ENCODE results near the gene PRKN.
A peak's percentile ranks its signal among the peaks of the same experiment; 100 is the strongest.

The PRKN gene

DNA sequence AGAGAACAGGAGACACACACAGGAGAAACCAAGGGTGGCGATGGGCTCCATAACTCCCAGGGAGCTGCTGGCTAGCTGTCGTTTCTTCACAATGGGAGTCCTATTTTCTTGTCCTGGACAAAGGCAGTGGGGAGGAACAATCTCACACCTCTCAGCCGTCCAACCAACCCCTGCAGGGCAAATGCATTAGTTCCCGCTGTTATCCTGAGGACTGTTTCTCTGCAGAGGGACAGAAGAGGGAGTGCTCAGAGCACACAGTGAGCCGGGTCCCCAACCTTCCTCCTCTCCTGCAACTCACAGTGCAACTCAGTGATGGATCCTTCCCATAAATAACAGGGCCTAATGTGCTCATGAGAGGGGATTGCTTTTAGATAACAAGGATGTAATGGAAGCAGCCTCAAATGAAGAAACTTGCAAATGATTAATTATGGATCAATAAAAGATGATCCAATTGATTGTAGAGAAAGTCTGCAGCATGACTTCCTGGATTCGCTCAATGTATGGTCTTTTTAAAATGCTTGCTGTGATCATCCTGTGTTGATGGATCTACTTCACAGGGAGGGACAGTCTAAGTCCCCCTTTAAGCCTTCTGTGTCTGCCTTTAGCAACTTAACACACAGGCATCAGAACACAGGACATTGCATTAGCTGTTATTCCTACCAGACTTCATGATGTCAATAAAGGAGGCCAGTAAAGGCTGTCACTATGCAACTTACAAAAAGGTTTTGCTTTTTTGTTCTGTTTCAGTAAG, 1000.3 kb downstream of the PRKN start:
- Histone ChIP-seq H2BK15ac (ENCODE audit: low read depth, poor library complexity, severe bottlenecking) (no peak overlapping the region), H3K36me3 (ENCODE audit: control insufficient read depth in 1 of 2, insufficient read depth in 2 of 2, low read depth in 1 of 2, low read length in 2 of 2) (no peaks in the 10 kb centered on the region)
- 19% methylated on average over 6 of the region's 6 CpGs for WGBS

DNA sequence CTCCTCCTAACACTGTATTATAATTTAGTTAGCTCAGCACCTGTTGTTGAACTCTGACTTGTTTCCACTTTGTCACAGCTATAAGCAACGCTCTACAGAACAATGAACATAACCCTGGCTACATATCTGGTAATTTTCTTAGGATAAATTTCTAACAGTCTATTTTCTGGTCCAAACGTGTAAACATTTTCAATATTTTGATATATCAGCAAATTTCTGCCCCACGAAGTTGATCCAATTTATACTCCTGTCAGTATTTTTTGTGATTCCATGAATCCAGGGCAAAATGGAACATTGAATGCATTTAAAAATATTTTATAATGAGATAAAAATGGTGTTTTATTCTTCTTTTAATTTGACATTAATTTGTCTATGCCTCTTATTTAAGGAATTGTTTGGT, 1005.2 kb downstream of the PRKN start:
- Histone ChIP-seq H3K18ac (ENCODE audit: low read depth in 1 of 2, low read length in 2 of 2) (no peak overlapping the region), H4K8ac (ENCODE audit: low read length) (no peak overlapping the region), H3K9me3 (ENCODE audit: control insufficient read depth, low read length) (no peaks in the 10 kb centered on the region), H4K91ac (ENCODE audit: low read length) (no peak overlapping the region), H3K4me3 (ENCODE audit: insufficient read depth in 1 of 2, low read depth in 1 of 2, low read length in 2 of 2) (no peak overlapping the region), H2BK120ac (ENCODE audit: low read depth, low read length) (no peak overlapping the region), H3K36me3 (ENCODE audit: control insufficient read depth in 1 of 2, insufficient read depth in 2 of 2, low read depth in 1 of 2, low read length in 2 of 2) (no peaks in the 10 kb centered on the region), H2BK12ac (ENCODE audit: low read length in 2 of 2) (no peak overlapping the region), H3K4ac (ENCODE audit: low read depth in 1 of 2, low read length in 2 of 2) (no peak overlapping the region), H3K79me1 (replicated peaks; ENCODE audit: low read length, poor library complexity, severe bottlenecking) (no peaks in the 10 kb centered on the region), H3K27ac (ENCODE audit: low read length, poor library complexity, severe bottlenecking) (no peak overlapping the region), H3K9ac (ENCODE audit: low read length) (no peak overlapping the region), H3K4me1 (ENCODE audit: control insufficient read depth, insufficient read depth, low read depth, low read length) (peaks cover 2% of the 10 kb centered on the region), H3K23ac (ENCODE audit: low read length in 2 of 2) (no peak overlapping the region), H2AK5ac (ENCODE audit: low read length, severe bottlenecking) (no peak overlapping the region), H2BK5ac (ENCODE audit: low read depth, low read length, poor library complexity, severe bottlenecking) (no peak overlapping the region), H2BK15ac (ENCODE audit: low read depth, poor library complexity, severe bottlenecking) (no peak overlapping the region), H3K4me2 (ENCODE audit: low read length, poor library complexity, severe bottlenecking) (no peak overlapping the region), H3K14ac (ENCODE audit: low read length in 2 of 2) (no peak overlapping the region), H2AFZ (ENCODE audit: low read depth, low read length) (no peak overlapping the region), H3K27me3 (ENCODE audit: control insufficient read depth in 1 of 2, insufficient read depth in 1 of 2, low read length in 2 of 2) (no peaks in the 10 kb centered on the region)
- WGBS, result 49% methylated on average over 3 of the region's 3 CpGs
- DNase-seq, result no peak

More for the DNA sequence above, 1000.3 kb downstream of the PRKN start:
- Histone ChIP-seq H3K9ac (ENCODE audit: low read length) (no peak overlapping the region), H3K4me3 (ENCODE audit: insufficient read depth in 1 of 2, low read depth in 1 of 2, low read length in 2 of 2) (no peak overlapping the region), H2AFZ (ENCODE audit: low read depth, low read length) (no peak overlapping the region), H3K18ac (ENCODE audit: low read depth in 1 of 2, low read length in 2 of 2) (no peak overlapping the region), H3K4ac (ENCODE audit: low read depth in 1 of 2, low read length in 2 of 2) (no peak overlapping the region), H4K91ac (ENCODE audit: low read length) (no peak overlapping the region), H4K8ac (ENCODE audit: low read length) (no peak overlapping the region), H3K27me3 (ENCODE audit: control insufficient read depth in 1 of 2, insufficient read depth in 1 of 2, low read length in 2 of 2) (no peaks in the 10 kb centered on the region), H2AK5ac (ENCODE audit: low read length, severe bottlenecking) (no peak overlapping the region), H2BK12ac (ENCODE audit: low read length in 2 of 2) (no peak overlapping the region), H2BK120ac (ENCODE audit: low read depth, low read length) (no peak overlapping the region), H3K9me3 (ENCODE audit: control insufficient read depth, low read length) (no peaks in the 10 kb centered on the region), H3K79me1 (replicated peaks; ENCODE audit: low read length, poor library complexity, severe bottlenecking) (no peaks in the 10 kb centered on the region), H3K4me1 (ENCODE audit: control insufficient read depth, insufficient read depth, low read depth, low read length) (peaks cover 2% of the 10 kb centered on the region), H2BK5ac (ENCODE audit: low read depth, low read length, poor library complexity, severe bottlenecking) (no peak overlapping the region), H3K23ac (ENCODE audit: low read length in 2 of 2) (no peak overlapping the region), H3K14ac (ENCODE audit: low read length in 2 of 2) (no peak overlapping the region), H3K27ac (ENCODE audit: low read length, poor library complexity, severe bottlenecking) (no peak overlapping the region), H3K4me2 (ENCODE audit: low read length, poor library complexity, severe bottlenecking) (peak overlapping the region; percentile 16)
- DNase-seq, result no peak

DNA sequence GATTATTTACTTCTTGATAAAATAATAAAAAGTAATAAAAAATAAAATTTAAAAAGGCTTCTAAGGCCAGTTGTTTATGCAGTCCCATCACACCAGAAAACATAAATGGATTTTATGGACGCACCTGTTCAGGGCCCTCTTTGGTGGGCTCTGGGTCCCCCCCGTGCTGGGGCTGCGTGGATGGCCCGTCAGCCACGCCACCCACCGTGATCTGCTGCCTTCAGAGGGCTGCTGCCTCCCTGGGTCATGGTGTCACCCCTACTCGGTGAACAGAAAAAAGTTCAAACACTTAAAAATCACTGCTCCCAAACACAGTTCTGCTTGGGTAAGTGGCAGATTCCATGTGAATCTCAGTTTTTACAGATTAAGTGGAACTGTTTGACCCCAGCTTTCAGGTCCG, 1006.1 kb downstream of the PRKN start:
- H2AK5ac ChIP-seq (ENCODE audit: low read length, severe bottlenecking), result no peak overlapping the region
- no peak for DNase-seq
- no peak overlapping the region for H3K4me2 ChIP-seq (ENCODE audit: low read length, poor library complexity, severe bottlenecking)
- H2BK15ac ChIP-seq (ENCODE audit: low read depth, poor library complexity, severe bottlenecking), result no peak overlapping the region
- H3K36me3 ChIP-seq (ENCODE audit: control insufficient read depth in 1 of 2, insufficient read depth in 2 of 2, low read depth in 1 of 2, low read length in 2 of 2), result no peaks in the 10 kb centered on the region
- no peaks in the 10 kb centered on the region for H3K4me1 ChIP-seq (ENCODE audit: control insufficient read depth, insufficient read depth, low read depth, low read length)
- H3K4me3 ChIP-seq (ENCODE audit: insufficient read depth in 1 of 2, low read depth in 1 of 2, low read length in 2 of 2), result no peak overlapping the region
- no peak overlapping the region for H2BK5ac ChIP-seq (ENCODE audit: low read depth, low read length, poor library complexity, severe bottlenecking)
- no peak overlapping the region for H2AFZ ChIP-seq (ENCODE audit: low read depth, low read length)
- no peak overlapping the region for H4K8ac ChIP-seq (ENCODE audit: low read length)
- H3K79me1 ChIP-seq (replicated peaks; ENCODE audit: low read length, poor library complexity, severe bottlenecking), result no peaks in the 10 kb centered on the region
- H3K9me3 ChIP-seq (ENCODE audit: control insufficient read depth, low read length), result no peaks in the 10 kb centered on the region
- H3K18ac ChIP-seq (ENCODE audit: low read depth in 1 of 2, low read length in 2 of 2), result no peak overlapping the region
- no peak overlapping the region for H3K9ac ChIP-seq (ENCODE audit: low read length)
- no peak overlapping the region for H4K91ac ChIP-seq (ENCODE audit: low read length)
- no peak overlapping the region for H3K4ac ChIP-seq (ENCODE audit: low read depth in 1 of 2, low read length in 2 of 2)
- no peak overlapping the region for H2BK12ac ChIP-seq (ENCODE audit: low read length in 2 of 2)
- no peak overlapping the region for H3K27ac ChIP-seq (ENCODE audit: low read length, poor library complexity, severe bottlenecking)
- no peak overlapping the region for H3K23ac ChIP-seq (ENCODE audit: low read length in 2 of 2)
- no peak overlapping the region for H2BK120ac ChIP-seq (ENCODE audit: low read depth, low read length)
- 87% methylated on average over 7 of the region's 8 CpGs for WGBS
- no peaks in the 10 kb centered on the region for H3K27me3 ChIP-seq (ENCODE audit: control insufficient read depth in 1 of 2, insufficient read depth in 1 of 2, low read length in 2 of 2)
- H3K14ac ChIP-seq (ENCODE audit: low read length in 2 of 2), result no peak overlapping the region

DNA sequence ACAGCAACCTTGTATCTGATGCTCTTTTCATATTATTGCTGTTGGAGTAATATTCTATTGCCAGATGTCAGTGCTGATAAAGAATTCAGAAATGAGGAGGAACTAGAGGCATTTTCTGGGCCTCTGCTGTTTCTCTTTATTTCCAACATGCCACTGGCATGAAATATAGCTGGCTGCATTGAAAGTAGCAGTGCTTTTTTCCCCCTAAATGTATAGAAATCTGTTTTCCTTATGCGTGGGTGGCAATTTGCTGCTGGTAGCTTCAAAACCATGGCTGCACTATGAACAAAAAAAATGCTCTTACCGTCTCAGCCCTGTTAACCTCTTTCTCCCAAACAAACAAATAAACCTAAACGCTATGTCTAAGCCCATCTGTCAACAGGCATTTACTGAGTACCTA, 1011.4 kb downstream of the PRKN start:
- Histone ChIP-seq H3K14ac (ENCODE audit: low read length in 2 of 2) (no peak overlapping the region), H3K18ac (ENCODE audit: low read depth in 1 of 2, low read length in 2 of 2) (no peak overlapping the region), H2BK120ac (ENCODE audit: low read depth, low read length) (no peak overlapping the region), H4K8ac (ENCODE audit: low read length) (no peak overlapping the region), H4K91ac (ENCODE audit: low read length) (no peak overlapping the region), H3K4me1 (ENCODE audit: control insufficient read depth, insufficient read depth, low read depth, low read length) (no peaks in the 10 kb centered on the region), H3K4me3 (ENCODE audit: insufficient read depth in 1 of 2, low read depth in 1 of 2, low read length in 2 of 2) (no peak overlapping the region), H3K9me3 (ENCODE audit: control insufficient read depth, low read length) (no peaks in the 10 kb centered on the region), H3K23ac (ENCODE audit: low read length in 2 of 2) (no peak overlapping the region), H2AFZ (ENCODE audit: low read depth, low read length) (no peak overlapping the region), H2AK5ac (ENCODE audit: low read length, severe bottlenecking) (no peak overlapping the region), H3K4ac (ENCODE audit: low read depth in 1 of 2, low read length in 2 of 2) (no peak overlapping the region), H3K9ac (ENCODE audit: low read length) (no peak overlapping the region), H2BK5ac (ENCODE audit: low read depth, low read length, poor library complexity, severe bottlenecking) (no peak overlapping the region), H3K79me1 (replicated peaks; ENCODE audit: low read length, poor library complexity, severe bottlenecking) (no peaks in the 10 kb centered on the region), H3K4me2 (ENCODE audit: low read length, poor library complexity, severe bottlenecking) (no peak overlapping the region), H3K36me3 (ENCODE audit: control insufficient read depth in 1 of 2, insufficient read depth in 2 of 2, low read depth in 1 of 2, low read length in 2 of 2) (no peaks in the 10 kb centered on the region), H2BK12ac (ENCODE audit: low read length in 2 of 2) (no peak overlapping the region), H2BK15ac (ENCODE audit: low read depth, poor library complexity, severe bottlenecking) (no peak overlapping the region), H3K27me3 (ENCODE audit: control insufficient read depth in 1 of 2, insufficient read depth in 1 of 2, low read length in 2 of 2) (no peaks in the 10 kb centered on the region), H3K27ac (ENCODE audit: low read length, poor library complexity, severe bottlenecking) (no peak overlapping the region)
- no peak for DNase-seq
- WGBS, result 86% methylated on average over 2 of the region's 3 CpGs
